Measurements from ENCODE around the gene NLRP12.

DNA sequence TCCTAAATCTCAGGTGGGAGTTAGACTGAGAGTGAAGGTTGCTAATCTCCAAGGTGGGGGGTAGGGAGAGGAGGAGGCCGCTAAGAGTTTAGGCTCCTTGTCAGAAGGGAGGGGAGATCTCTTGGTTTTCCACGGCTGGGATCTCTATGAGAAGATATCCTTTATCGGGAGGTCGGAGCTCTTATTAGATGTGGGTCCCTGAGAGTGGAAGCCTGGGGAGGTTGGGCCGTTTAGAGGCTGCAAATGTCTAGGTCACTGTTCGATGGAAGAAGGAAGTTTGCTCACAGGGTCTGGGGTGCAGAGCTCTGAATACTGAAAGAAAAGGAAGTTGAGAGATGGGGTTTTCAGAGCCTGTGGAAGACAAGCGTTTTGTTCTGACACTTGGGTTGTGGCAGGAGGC, 47.3 kb upstream of the NLRP12 start:
- TF ChIP-seq CTCF (IDR thresholded peaks at IDR 0.05) (no peak), EZH2 (IDR thresholded peaks at IDR 0.05; ENCODE audit: borderline replicate concordance, insufficient read depth, low read depth, low read length, poor library complexity, severe bottlenecking) (no peak)
